Tibial nerve (tissue), 4 donors: ENCODE measurements around the gene SAMD8. TPM values are rescaled to one million over a fixed set of nuclear protein-coding genes. Genes with fewer than 3 reads are reported as not detected.
A peak's percentile ranks its signal among the peaks of the same experiment; 100 is the strongest.

ENCODE experiments used
- DNase-seq, 2 donors: peaks; one replicate each; pipeline ENCODE4 v3.0.0-alpha.2; 2019; ENCODE audit warnings: low spot score in 2 of 2
- H3K27ac ChIP-seq, 4 donors: fragments of 200-600 bp; sonication (generic) in 3 of 4; one replicate each; pipeline ENCODE4 v1.5.1; 2017 to 2019; ENCODE audit warnings: mild to moderate bottlenecking in 1 of 4
- H3K27me3 ChIP-seq, 2 donors: fragments of 200-600 bp; sonication (generic) in 1 of 2; one replicate each; pipeline versions ENCODE4 v1.5.1 to v1.6.0; 2017 to 2019
- H3K36me3 ChIP-seq, 3 donors: fragments of 200-600 bp; sonication (generic); one replicate each; pipeline ENCODE4 v1.5.1; 2018 to 2019
- H3K4me1 ChIP-seq, 4 donors: fragments of 200-600 bp; sonication (generic) in 3 of 4; one replicate each; pipeline ENCODE4 v1.5.1; 2017 to 2019
- H3K4me3 ChIP-seq, 4 donors: fragments of 200-600 bp; sonication (generic) in 3 of 4; one replicate each; pipeline ENCODE4 v1.5.1; 2017 to 2019; ENCODE audit warnings: mild to moderate bottlenecking in 1 of 4, moderate library complexity in 1 of 4
- H3K9me3 ChIP-seq, 4 donors: fragments of 200-600 bp; sonication (generic) in 3 of 4; one replicate each; pipeline ENCODE4 v1.5.1; 2017 to 2019
- CTCF ChIP-seq, 5 experiments: fragments of 200-600 bp in 3 of 5; fragments of 450-650 bp in 2 of 5; sonication (generic) in 3 of 5; IDR thresholded peaks; one replicate each; pipeline ENCODE4 v1.5.1; 2016 to 2019; ENCODE audit warnings: antibody characterized with exemption in 5 of 5, mild to moderate bottlenecking in 3 of 5, moderate library complexity in 2 of 5
- EP300 ChIP-seq, 2 donors: sonication (generic); formaldehyde crosslinking; IDR thresholded peaks; one replicate each; pipeline ENCODE4 v1.6.1; 2017; ENCODE audit warnings: antibody characterized with exemption in 2 of 2, mild to moderate bottlenecking in 1 of 2
- POLR2A ChIP-seq, 2 donors: fragments of 450-650 bp; IDR thresholded peaks; one replicate each; pipeline ENCODE4 v1.6.1; 2017; ENCODE audit warnings: antibody characterized with exemption in 2 of 2, mild to moderate bottlenecking in 2 of 2, moderate library complexity in 2 of 2
- WGBS, 2 donors: methylation state at CpG; one replicate each; pipeline ENCODE4 v1.1.5; 2018; 5-methylcytosine and 5-hydroxymethylcytosine counted together
- total RNA-seq, 4 donors: library from RNA; depleted of rRNA; stranded (reverse); fragments of >200 nt; gene quantifications; one replicate each; pipeline ENCODE4 v1.1.0, GENCODE V29; 2016

SAMD8 gene
- total RNA-seq, 4 donors from 2014 or later: 46.5 to 62.0 (median 56.7) TPM

DNA sequence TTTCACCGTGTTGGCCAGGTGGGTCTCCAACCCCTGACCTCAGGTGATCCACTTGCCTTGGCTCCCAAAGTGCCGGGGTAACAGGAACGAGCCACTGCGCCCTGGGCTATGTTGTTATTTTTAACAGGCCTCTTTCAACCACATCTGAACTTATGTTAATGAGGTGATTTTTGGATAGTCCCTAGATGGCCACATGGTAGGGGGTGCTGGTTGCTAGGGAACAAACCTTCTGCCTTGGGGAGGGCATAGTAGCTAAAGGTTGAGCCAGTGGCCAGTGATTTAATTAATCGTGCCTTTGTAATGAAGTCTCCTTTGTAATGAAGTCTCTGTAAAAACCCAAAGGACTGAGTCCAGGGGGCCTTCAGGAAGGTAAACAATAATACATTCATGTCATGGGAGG, 115.2 kb downstream of the SAMD8 start:
- Histone ChIP-seq H3K36me3 (peaks cover 0 to 47% (median 4%) of the 10 kb centered on the region in 3 donors), H3K27me3 (no peaks in the 10 kb centered on the region), H3K9me3 (no peaks in the 10 kb centered on the region), H3K27ac (peak overlapping the region; percentile 69 to 85 (median 78)), H3K4me1 (peaks cover 0 to 75% (median 37%) of the 10 kb centered on the region in 4 donors), H3K4me3 (no peak overlapping the region)
- no peak for TF ChIP-seq EP300 (IDR thresholded peaks at IDR 0.05)
- TF ChIP-seq POLR2A (IDR thresholded peaks at IDR 0.05): no peak
- TF ChIP-seq CTCF (IDR thresholded peaks at IDR 0.05): no peak
- DNase-seq: no peak
- WGBS, 2 donors: 66 to 67% methylated on average over 5 of the region's 5 CpGs

- WGBS, 2 donors: 85 to 87% methylated on average over 3 of the region's 3 CpGs
- H3K27ac ChIP-seq: peak overlapping the region in 2 of 4 donors; percentile 56 to 81
- peaks cover 0 to 66% (median 37%) of the 10 kb centered on the region in 4 donors for H3K4me1 ChIP-seq
- H3K27me3 ChIP-seq: no peaks in the 10 kb centered on the region
- peaks cover 0 to 43% (median 0%) of the 10 kb centered on the region in 3 donors for H3K36me3 ChIP-seq
- TF ChIP-seq CTCF (IDR thresholded peaks at IDR 0.05) (no peak), POLR2A (IDR thresholded peaks at IDR 0.05) (no peak)
- no peaks in the 10 kb centered on the region for H3K9me3 ChIP-seq
- no peak for DNase-seq
- H3K4me3 ChIP-seq: no peak overlapping the region
Observed at GRCh38 chr10:75228278-75228677, 116.8 kb downstream of the SAMD8 start.

DNA sequence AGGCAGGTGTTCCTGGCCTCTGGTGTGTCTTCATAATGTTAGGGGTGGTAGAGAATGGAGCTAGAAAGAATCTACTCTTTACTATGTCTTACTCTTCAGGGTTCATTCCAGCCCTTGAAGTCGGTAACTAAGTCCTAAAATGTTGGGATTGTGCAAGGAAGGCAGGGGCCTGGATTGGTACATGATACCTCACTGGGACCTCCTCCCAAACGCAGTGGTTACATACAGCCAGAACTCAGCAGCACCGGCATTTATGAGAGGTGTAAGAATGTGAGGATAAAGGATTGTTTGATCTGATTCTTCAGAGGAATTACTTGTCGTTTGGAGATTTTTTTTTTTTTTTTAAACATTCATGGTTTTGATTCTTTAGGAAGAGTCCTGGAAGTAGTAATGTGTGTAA, 117.4 kb downstream of the SAMD8 start:
- Histone ChIP-seq H3K4me1 (peaks cover 0 to 65% (median 39%) of the 10 kb centered on the region in 4 donors), H3K27ac (peak overlapping the region in 2 of 4 donors; percentile 56 to 81), H3K4me3 (no peak overlapping the region), H3K36me3 (peaks cover 0 to 41% (median 0%) of the 10 kb centered on the region in 3 donors), H3K9me3 (no peaks in the 10 kb centered on the region), H3K27me3 (no peaks in the 10 kb centered on the region)
- DNase-seq: no peak
- 48 to 61% methylated on average over 4 of the region's 4 CpGs for WGBS, 2 donors
- TF ChIP-seq CTCF (IDR thresholded peaks at IDR 0.05) (no peak), EP300 (IDR thresholded peaks at IDR 0.05) (no peak), POLR2A (IDR thresholded peaks at IDR 0.05) (no peak)

- peaks cover 0 to 36% (median 0%) of the 10 kb centered on the region in 3 donors for H3K36me3 ChIP-seq
- peaks cover 0 to 63% (median 33%) of the 10 kb centered on the region in 4 donors for H3K4me1 ChIP-seq
- no peak for TF ChIP-seq POLR2A (IDR thresholded peaks at IDR 0.05)
- no peak for TF ChIP-seq EP300 (IDR thresholded peaks at IDR 0.05)
- no peak for TF ChIP-seq CTCF (IDR thresholded peaks at IDR 0.05)
- peak overlapping the region in 2 of 4 donors; percentile 26 to 56 for H3K27ac ChIP-seq
- DNase-seq: no peak
- H3K9me3 ChIP-seq: no peaks in the 10 kb centered on the region
- no peak overlapping the region for H3K4me3 ChIP-seq
- H3K27me3 ChIP-seq: no peaks in the 10 kb centered on the region
- 89 to 91% methylated on average over 3 of the region's 3 CpGs for WGBS, 2 donors
Observed at GRCh38 chr10:75229971-75230370, 118.5 kb downstream of the SAMD8 start.

GRCh38 chr10:75230600-75231038, 119.2 kb downstream of the SAMD8 start:
- peaks cover 0 to 36% (median 0%) of the 10 kb centered on the region in 3 donors for H3K36me3 ChIP-seq
- DNase-seq: peak; percentile 91 to 96
- 23 to 26% methylated on average over 5 of the region's 5 CpGs for WGBS, 2 donors
- TF ChIP-seq EP300 (IDR thresholded peaks at IDR 0.05): peak in 1 of 2 donors; percentile 58
- peak; percentile 84 to 91 (median 85) for TF ChIP-seq CTCF (IDR thresholded peaks at IDR 0.05)
- TF ChIP-seq POLR2A (IDR thresholded peaks at IDR 0.05): no peak
- H3K4me1 ChIP-seq: peaks cover 0 to 62% (median 26%) of the 10 kb centered on the region in 4 donors
- no peaks in the 10 kb centered on the region for H3K9me3 ChIP-seq
- no peaks in the 10 kb centered on the region for H3K27me3 ChIP-seq
- H3K4me3 ChIP-seq: no peak overlapping the region
- H3K27ac ChIP-seq: peak overlapping the region in 2 of 4 donors; percentile 26 to 56

Other genes starting within 250 kb of the SAMD8 start
- 100 to 1,000 TPM in 3 of 4 donors, 10 to 100 TPM in 1; 89.1 to 114 (median 109) TPM for gene VDAC2, start 99.1 kb downstream of the SAMD8 start, total RNA-seq
- gene COMTD1, start 124.3 kb downstream of the SAMD8 start, total RNA-seq: 10 to 100 TPM; 18.1 to 47.4 (median 31.6) TPM